ENCODE results near the gene WWOX.

DNA sequence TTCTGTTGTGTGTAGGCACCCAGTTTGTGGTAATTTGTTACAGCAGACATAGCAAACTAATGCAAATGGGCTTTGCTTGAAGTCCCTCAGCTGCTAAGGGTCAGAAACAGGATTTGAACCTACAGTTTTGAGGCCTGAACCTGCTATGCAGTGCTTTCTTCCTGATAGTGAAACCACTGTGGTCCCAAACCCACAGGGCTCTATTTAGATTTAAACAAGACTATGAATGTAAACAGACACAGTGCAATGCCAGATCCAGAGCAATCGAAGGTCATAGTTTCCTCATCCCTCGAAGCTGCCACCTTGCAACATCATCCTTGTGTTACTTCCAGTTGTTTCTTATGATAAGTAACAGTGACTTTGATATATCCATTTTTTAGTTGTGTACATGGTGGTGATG, 630.2 kb downstream of the WWOX start:
- TF ChIP-seq ZNF274 (IDR thresholded peaks at IDR 0.05; ENCODE audit: low read depth, low read length) = no peak
- no peak for TF ChIP-seq YY1 (IDR thresholded peaks at IDR 0.05; ENCODE audit: insufficient read depth, insufficient read length)

Data from NT2/D1 (cell line).